HG03175 (cell line): ENCODE data around the gene PLD1.
"Not testable (repeated sequence)": the region's sequence is repeated elsewhere in the genome, so short reads cannot be mapped to it uniquely, and the experiment has no call there.

ENCODE experiments used
- ATAC-seq: cut with Tn5 transposase; IDR thresholded peaks from one replicate; pipeline ENCODE4 v1.9.1; 2021; ENCODE audit warnings: mild to moderate bottlenecking, moderate library complexity; ENCODE audit not compliant: unreplicated experiment

PLD1 gene

GRCh38 chr3:171746320-171747222 is 63.7 kb downstream of the PLD1 start:
- ATAC-seq, result not testable (repeated sequence)

- no peak for ATAC-seq
Observed at GRCh38 chr3:171745577-171746319, 64.5 kb downstream of the PLD1 start.

GRCh38 chr3:171744158-171744741 is 66.0 kb downstream of the PLD1 start:
- ATAC-seq, result no peak

GRCh38 chr3:171743327-171744157 is 66.7 kb downstream of the PLD1 start:
- ATAC-seq, result no peak

- ATAC-seq, result no peak
Observed at GRCh38 chr3:171741377-171741776, 68.9 kb downstream of the PLD1 start.

- no peak for ATAC-seq
Observed at GRCh38 chr3:171736556-171736955, 73.7 kb downstream of the PLD1 start.

GRCh38 chr3:171733561-171733960 is 76.7 kb downstream of the PLD1 start:
- ATAC-seq, result no peak

- no peak for ATAC-seq
Observed at GRCh38 chr3:171732756-171733155, 77.5 kb downstream of the PLD1 start.

GRCh38 chr3:171731691-171732090 is 78.6 kb downstream of the PLD1 start:
- ATAC-seq, result no peak

GRCh38 chr3:171729452-171730334 is 80.6 kb downstream of the PLD1 start:
- ATAC-seq, result no peak

- no peak for ATAC-seq
Observed at GRCh38 chr3:171727288-171727687, 83.0 kb downstream of the PLD1 start.

GRCh38 chr3:171718493-171719185 is 91.6 kb downstream of the PLD1 start:
- ATAC-seq, result no peak

- no peak for ATAC-seq
Observed at GRCh38 chr3:171715155-171715554, 95.1 kb downstream of the PLD1 start.

GRCh38 chr3:171712171-171712938 is 97.9 kb downstream of the PLD1 start:
- no peak for ATAC-seq

GRCh38 chr3:171711461-171712170 is 98.7 kb downstream of the PLD1 start:
- no peak for ATAC-seq

GRCh38 chr3:171710359-171710758 is 99.9 kb downstream of the PLD1 start:
- ATAC-seq, result no peak

- no peak for ATAC-seq
Observed at GRCh38 chr3:171704814-171705213, 105.5 kb downstream of the PLD1 start.

- ATAC-seq, result no peak
Observed at GRCh38 chr3:171704002-171704401, 106.3 kb downstream of the PLD1 start.
